Cardiac fibroblast (primary cell): ENCODE data around the gene FNDC3B.
A peak's percentile ranks its signal among the peaks of the same experiment; 100 is the strongest.

ENCODE experiments used
- DNase-seq, 2 donors: peaks; one replicate each; pipeline versions ENCODE4 v3.0.0 to v3.0.0-alpha.2; 2010; ENCODE audit warnings: low read depth in 2 of 2
- H3K4me3 ChIP-seq, 2 donors: replicated peaks in 1 of 2; 1 replicate in 1 of 2; 2 replicates in 1 of 2; pipeline ENCODE4 v1.5.1; 2011; ENCODE audit warnings: low read depth in 2 of 2, low read length in 2 of 2, mild to moderate bottlenecking in 2 of 2, moderate library complexity in 1 of 2
- TF ChIP-seq, protein P1 (sequence below): IDR thresholded peaks from one replicate; pipeline ENCODE4 v1.5.1; 2011; ENCODE audit warnings: low read depth, mild to moderate bottlenecking, low read length, inconsistent platforms

The FNDC3B gene

DNA sequence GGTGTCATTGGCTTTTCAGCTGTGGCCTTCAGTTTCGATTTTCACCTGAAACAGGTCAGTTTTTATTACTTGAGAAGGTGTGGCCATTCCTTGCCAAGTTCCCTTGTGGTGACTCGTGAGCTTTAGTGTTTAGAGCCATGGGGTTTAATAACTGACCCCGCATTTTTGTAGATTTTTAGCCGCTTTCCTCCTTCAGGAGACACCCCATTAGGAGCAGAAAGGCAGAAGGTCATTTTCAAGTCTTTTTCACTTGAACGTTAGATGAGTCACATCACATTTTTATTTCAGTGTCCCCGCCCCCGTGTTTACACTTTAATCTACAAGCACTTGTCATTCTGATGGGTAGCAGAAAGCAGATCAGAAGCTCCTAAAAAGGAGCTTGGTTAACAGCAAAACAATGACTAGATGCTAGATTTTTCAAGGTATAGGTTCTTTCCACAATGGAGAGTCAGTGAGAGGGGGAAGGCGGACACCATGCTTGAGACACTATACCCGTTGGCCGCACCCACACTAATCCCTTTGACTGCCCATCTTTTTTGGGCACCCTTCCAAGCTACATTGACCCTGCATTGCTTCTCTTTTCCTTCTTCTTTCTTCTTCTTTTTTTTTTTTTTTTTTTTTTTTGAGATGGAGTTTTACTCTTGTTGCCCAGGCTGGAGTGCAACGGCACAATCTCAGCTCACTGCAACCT, 276.2 kb downstream of the FNDC3B start:
- H3K4me3 ChIP-seq: no peak overlapping the region
- TF ChIP-seq, protein P1, sequence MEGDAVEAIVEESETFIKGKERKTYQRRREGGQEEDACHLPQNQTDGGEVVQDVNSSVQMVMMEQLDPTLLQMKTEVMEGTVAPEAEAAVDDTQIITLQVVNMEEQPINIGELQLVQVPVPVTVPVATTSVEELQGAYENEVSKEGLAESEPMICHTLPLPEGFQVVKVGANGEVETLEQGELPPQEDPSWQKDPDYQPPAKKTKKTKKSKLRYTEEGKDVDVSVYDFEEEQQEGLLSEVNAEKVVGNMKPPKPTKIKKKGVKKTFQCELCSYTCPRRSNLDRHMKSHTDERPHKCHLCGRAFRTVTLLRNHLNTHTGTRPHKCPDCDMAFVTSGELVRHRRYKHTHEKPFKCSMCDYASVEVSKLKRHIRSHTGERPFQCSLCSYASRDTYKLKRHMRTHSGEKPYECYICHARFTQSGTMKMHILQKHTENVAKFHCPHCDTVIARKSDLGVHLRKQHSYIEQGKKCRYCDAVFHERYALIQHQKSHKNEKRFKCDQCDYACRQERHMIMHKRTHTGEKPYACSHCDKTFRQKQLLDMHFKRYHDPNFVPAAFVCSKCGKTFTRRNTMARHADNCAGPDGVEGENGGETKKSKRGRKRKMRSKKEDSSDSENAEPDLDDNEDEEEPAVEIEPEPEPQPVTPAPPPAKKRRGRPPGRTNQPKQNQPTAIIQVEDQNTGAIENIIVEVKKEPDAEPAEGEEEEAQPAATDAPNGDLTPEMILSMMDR: no peak
- peak; percentile 77 to 80 for DNase-seq

DNA sequence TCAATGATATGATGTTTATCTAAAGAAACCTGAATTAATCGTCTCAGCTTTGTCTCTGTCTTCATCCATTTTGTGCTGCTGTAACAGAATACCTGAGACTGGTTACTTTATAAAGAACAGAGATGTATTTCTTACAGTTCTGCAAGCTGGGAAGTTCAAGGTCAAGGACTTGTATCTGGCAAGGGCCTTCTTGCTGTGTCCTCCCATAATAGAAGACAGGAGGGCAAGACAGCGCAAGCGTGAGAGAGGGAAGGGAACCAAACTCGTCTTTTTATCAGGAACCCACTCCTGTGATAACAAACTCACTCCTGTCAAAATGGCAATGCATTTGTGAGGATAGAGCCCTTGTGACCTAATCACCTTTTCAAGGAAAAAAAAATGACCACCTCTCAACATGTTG, 277.4 kb downstream of the FNDC3B start:
- no peak for DNase-seq
- TF ChIP-seq, protein P1: no peak
- no peak overlapping the region for H3K4me3 ChIP-seq

DNA sequence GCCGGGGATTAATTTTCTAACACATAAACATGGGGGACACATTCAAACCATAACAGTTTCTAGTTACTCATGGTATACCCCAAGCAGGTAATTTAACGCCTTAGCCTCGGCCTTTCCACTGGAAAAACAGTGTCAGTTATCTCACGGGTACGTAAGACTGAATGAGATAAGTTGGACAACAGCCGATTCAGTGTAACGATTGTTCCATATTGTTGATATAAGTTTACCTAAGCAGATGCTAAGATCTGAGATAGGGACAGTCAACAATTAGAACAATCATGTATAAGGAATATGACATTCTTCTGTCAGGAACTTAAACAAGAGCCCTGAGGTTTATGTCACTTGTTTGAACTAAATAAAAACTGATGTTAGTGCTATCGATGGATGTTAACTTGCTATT, 278.1 kb downstream of the FNDC3B start:
- no peak overlapping the region for H3K4me3 ChIP-seq
- DNase-seq: no peak
- TF ChIP-seq, protein P1: no peak

DNA sequence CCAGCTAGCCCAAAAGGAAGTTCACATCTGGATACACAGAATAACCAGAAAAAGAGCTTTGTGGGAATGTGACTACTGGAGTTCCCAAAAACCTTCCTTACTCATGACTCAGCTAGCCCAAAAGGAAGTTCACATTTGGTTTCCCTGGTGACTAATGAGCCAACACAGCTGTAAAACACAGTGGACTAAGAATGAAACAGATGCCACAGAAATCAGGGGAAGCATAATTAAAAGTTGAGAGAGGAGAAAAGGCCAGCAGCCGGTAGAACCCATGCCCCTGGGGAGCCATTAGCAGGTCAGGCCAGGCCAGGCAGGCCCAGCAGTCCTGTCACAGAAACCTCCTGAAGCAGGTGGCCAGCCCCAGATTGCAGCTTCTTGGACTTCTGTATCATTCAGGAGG, 278.6 kb downstream of the FNDC3B start:
- no peak overlapping the region for H3K4me3 ChIP-seq
- TF ChIP-seq, protein P1: no peak
- DNase-seq: peak; percentile 95 to 97

DNA sequence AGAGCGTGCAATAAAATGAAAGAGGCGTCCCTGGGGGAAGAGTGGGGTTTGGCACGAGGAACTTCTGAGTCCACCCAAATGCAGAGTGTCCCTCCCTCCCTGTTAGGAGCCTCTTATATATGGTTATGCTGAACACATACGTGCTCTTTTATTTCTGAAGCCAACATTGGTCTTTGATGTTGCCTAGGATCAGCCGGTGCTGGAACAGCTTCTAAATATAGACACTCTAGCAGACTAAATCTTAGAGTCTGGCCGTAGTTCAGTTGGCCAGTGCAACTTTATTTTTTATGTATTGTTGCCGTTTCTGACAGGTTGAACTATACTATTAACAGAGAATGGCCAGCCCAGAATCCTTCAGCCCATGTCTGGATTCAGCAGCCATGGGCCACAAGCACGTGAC, 280.2 kb downstream of the FNDC3B start:
- TF ChIP-seq, protein P1: no peak
- no peak for DNase-seq
- no peak overlapping the region for H3K4me3 ChIP-seq

DNA sequence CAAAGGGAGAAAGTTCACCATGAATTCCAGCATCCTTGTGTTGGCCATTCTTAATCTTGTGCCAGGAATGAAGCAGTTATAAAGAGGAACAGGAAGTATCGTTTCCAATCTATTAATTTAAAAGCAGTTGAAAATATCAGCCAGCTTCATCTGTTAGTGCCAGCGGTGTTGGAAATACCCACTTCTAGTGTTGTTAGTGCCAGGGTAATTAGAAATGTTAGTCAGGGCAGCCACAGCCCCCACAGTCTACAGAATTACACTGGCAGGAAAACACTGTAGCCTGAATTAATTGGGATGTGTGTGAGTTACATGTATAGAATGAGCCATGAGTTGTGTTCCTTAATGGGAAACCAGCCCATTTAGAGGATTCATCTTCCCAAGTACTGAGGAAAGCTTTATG, 281.1 kb downstream of the FNDC3B start:
- no peak for DNase-seq
- TF ChIP-seq, protein P1: no peak
- no peak overlapping the region for H3K4me3 ChIP-seq

DNA sequence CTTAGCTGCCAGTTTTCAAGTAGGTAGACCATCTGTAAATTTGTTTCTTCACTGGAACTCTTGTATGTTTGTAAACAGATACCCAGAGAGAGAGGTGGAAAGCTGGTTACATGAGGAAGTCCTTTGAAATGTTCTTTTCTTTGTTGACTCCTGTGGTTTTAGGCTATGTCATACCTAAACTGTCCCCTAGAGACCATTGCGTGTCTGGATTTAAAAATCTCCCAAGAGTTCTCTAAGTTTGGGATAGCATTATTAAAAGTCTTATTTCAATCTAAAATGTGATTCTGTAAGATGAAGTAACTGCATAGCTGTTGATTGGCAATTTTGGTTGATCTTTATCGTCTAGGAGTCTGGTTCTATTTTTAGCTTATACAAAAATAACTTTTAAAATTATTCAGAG, 281.7 kb downstream of the FNDC3B start:
- TF ChIP-seq, protein P1: no peak
- peak; percentile 20 to 91 for DNase-seq
- no peak overlapping the region for H3K4me3 ChIP-seq
